ENCODE data around the gene NUCKS1. TPM values are rescaled to one million over a fixed set of nuclear protein-coding genes. Genes with fewer than 3 reads are reported as not detected.

NUCKS1 gene
- total RNA-seq, 5 donors from 2014 or later (not counting 1 experiment from before 2014, with no cell fraction given) = 84.0 to 101 (median 94.6) TPM

DNA sequence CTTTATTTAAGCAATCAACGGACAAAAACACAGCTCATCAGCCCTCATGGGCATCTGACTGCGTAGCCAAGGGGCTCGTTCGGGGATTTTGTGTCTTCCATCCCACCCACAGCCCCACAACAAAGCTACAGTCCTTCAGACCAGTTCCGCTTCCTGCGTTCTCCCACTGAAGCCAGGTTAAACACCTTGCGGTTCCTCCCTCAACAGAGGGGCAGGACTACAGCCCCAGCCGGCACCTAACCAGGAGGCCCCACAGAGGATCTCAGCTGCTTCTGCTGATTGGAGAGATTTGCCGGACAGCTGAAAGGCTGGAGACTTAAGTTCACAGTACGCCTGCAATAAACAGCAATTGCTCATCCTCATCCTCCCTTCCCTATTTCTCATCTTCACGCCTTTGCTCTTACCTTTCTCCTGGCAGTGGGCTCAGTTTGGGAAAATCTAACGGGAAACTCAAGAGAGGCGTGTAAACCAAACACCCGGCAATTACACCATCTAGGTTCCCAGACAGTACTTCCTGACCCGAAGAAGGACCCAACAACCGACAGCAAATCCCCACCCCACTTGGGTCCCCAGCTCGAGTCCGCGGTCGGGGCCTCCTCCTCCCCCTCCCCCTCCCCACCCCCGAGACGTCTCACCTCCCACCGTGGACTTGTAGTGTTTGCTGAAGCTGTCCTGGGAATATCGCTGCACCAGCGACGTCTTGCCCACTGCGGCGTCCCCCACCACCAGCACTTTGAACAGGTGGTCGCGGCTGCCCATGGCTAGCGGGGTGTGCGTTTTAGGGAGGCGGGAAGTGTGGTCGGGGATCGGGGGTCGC is 24.4 kb upstream of the NUCKS1 start:
- H3K27ac Mint-ChIP-seq = peak overlapping the region; percentile 95 to 97

DNA sequence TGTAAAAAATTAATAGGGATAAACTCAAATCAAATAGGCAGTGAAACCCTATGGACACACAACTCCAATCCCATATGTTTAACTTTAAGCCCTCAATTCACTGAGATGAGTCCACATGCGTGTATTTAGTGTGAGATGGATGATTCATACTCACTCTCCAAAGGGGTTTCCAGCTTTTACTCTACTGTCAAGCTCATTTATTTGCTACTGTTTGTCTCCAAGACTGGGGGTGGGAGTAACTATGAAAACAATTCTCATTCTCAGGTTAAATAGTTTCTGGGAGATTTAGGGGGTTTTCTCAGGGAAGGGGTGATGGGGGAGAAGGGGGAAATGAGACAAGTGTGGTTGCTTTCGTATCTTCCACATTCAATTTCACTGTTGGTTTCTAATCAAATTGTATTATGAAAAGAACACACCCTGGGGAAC is 22.6 kb upstream of the NUCKS1 start:
- POLR2A ChIA-PET = interaction anchor here in 1 of 2 donors (0.7 to 1.0 kb wide), 2 partner anchors 27 to 38 kb away, joined by 7 to 8 read pairs; no protein-coding TSS in a partner anchor
- peak in 1 of 35 experiments; percentile 33 for DNase-seq

More for the DNA sequence above, 24.4 kb upstream of the NUCKS1 start:
- 1% methylated on average over 23 of the region's 36 CpGs for WGBS (ENCODE audit: insufficient coverage)
- H3K4me1 Mint-ChIP-seq = peaks cover 47 to 70% (median 64%) of the 10 kb centered on the region in 3 donors
- ChIA-PET POLR2A (interaction anchor here (0.6 to 1.5 kb wide), 8 partner anchors 10 to 161 kb away, joined by 3 to 27 read pairs (median 4); no protein-coding TSS in a partner anchor), CTCF (interaction anchor here (0.6 to 3.4 kb wide), 10 partner anchors 8 to 484 kb away, joined by 3 to 13 read pairs (median 4); partner anchors contain the start of gene ELK4 (in 1 of the 2))
- Histone ChIP-seq H3K36me3 (ENCODE audit: control insufficient read depth in 2 of 2, extremely low read depth in 1 of 2, insufficient read depth in 1 of 2, low read length in 1 of 2) (peaks cover 7 to 16% of the 10 kb centered on the region in 2 donors), H3K9me3 (no peaks in the 10 kb centered on the region), H3K4me3 (ENCODE audit: control insufficient read depth in 1 of 2, extremely low read depth in 1 of 2, low read length in 1 of 2) (peak overlapping the region; percentile 74 to 80), H3K27ac (ENCODE audit: low read length) (peak overlapping the region; percentile 93), H3K27me3 (replicated peaks in 1 of 2; ENCODE audit: control insufficient read depth in 2 of 2, extremely low read depth in 1 of 2, insufficient read depth in 2 of 2, low read length in 1 of 2) (no peaks in the 10 kb centered on the region), H3K4me1 (ENCODE audit: control insufficient read depth in 1 of 2, extremely low read depth in 1 of 2, insufficient read depth in 2 of 2, low read length in 2 of 2) (peaks cover 6 to 43% of the 10 kb centered on the region in 2 experiments)
- H3K4me3 Mint-ChIP-seq = peak overlapping the region; percentile 84 to 92 (median 85)
- no peaks in the 10 kb centered on the region for H3K27me3 Mint-ChIP-seq
- DNase-seq (peak in 32 of 35 experiments; percentile 6 to 67 (median 23)), ATAC-seq (replicated peaks in 1 of 4) (peak; percentile 10 to 34 (median 22))
- peaks cover 14% of the 10 kb centered on the region for H3K36me3 Mint-ChIP-seq
- H3K9me3 Mint-ChIP-seq = no peaks in the 10 kb centered on the region

DNA sequence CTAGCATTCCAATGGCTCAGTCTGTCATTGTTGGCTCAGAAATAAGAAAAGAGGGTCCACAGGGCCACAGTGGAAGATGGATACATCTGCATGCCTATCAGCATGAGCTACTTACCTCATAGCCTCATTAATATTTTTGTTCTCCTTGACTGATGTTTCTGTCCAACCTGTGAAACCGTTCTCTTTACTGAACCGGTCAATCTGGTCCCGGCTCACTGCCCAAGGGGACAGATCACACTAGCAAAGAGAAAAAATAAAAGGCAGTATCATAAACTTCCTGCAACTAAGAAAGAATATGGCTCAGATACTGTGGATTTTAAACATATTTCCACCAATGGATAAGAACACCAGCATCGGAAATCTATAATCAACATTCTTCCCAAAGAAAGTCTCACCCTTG is 20.6 kb upstream of the NUCKS1 start:
- peaks cover 7 to 38% of the 10 kb centered on the region in 2 donors for H3K36me3 ChIP-seq (ENCODE audit: control insufficient read depth in 2 of 2, extremely low read depth in 1 of 2, insufficient read depth in 1 of 2, low read length in 1 of 2)
- CTCF ChIA-PET = no interaction called here
- Mint-ChIP-seq H3K27ac (peak overlapping the region in 1 of 2 donors; percentile 87), H3K36me3 (peaks cover 26% of the 10 kb centered on the region), H3K4me1 (peaks cover 36 to 61% (median 45%) of the 10 kb centered on the region in 3 donors), H3K9me3 (no peaks in the 10 kb centered on the region), H3K4me3 (no peak overlapping the region), H3K27me3 (no peaks in the 10 kb centered on the region)
- H3K9me3 ChIP-seq = no peaks in the 10 kb centered on the region
- ATAC-seq (replicated peaks in 1 of 4) (no peak), DNase-seq (no peak)
- no peaks in the 10 kb centered on the region for H3K27me3 ChIP-seq (replicated peaks in 1 of 2; ENCODE audit: control insufficient read depth in 2 of 2, extremely low read depth in 1 of 2, insufficient read depth in 2 of 2, low read length in 1 of 2)
- H3K27ac ChIP-seq (ENCODE audit: low read length) = peak overlapping the region; percentile 19
- WGBS (ENCODE audit: insufficient coverage) = 96% methylated on average over 4 of the region's 4 CpGs
- peaks cover 4 to 37% of the 10 kb centered on the region in 2 experiments for H3K4me1 ChIP-seq (ENCODE audit: control insufficient read depth in 1 of 2, extremely low read depth in 1 of 2, insufficient read depth in 2 of 2, low read length in 2 of 2)
- POLR2A ChIA-PET = no interaction called here
- no peak overlapping the region for H3K4me3 ChIP-seq (ENCODE audit: control insufficient read depth in 1 of 2, extremely low read depth in 1 of 2, low read length in 1 of 2)

More for the DNA sequence above, 22.6 kb upstream of the NUCKS1 start:
- H3K27ac ChIP-seq (ENCODE audit: low read length) = peak overlapping the region; percentile 93
- peaks cover 6 to 43% of the 10 kb centered on the region in 2 experiments for H3K4me1 ChIP-seq (ENCODE audit: control insufficient read depth in 1 of 2, extremely low read depth in 1 of 2, insufficient read depth in 2 of 2, low read length in 2 of 2)
- H3K27me3 Mint-ChIP-seq = no peaks in the 10 kb centered on the region
- H3K36me3 Mint-ChIP-seq = peaks cover 22% of the 10 kb centered on the region
- H3K4me3 Mint-ChIP-seq = peak overlapping the region in 2 of 3 donors; percentile 47 to 84
- H3K27me3 ChIP-seq (replicated peaks in 1 of 2; ENCODE audit: control insufficient read depth in 2 of 2, extremely low read depth in 1 of 2, insufficient read depth in 2 of 2, low read length in 1 of 2) = no peaks in the 10 kb centered on the region
- peaks cover 7 to 28% of the 10 kb centered on the region in 2 donors for H3K36me3 ChIP-seq (ENCODE audit: control insufficient read depth in 2 of 2, extremely low read depth in 1 of 2, insufficient read depth in 1 of 2, low read length in 1 of 2)
- H3K4me1 Mint-ChIP-seq = peaks cover 46 to 63% (median 56%) of the 10 kb centered on the region in 3 donors
- ATAC-seq (replicated peaks in 1 of 4) = no peak
- H3K4me3 ChIP-seq (ENCODE audit: control insufficient read depth in 1 of 2, extremely low read depth in 1 of 2, low read length in 1 of 2) = no peak overlapping the region
- H3K9me3 Mint-ChIP-seq = no peaks in the 10 kb centered on the region
- H3K27ac Mint-ChIP-seq = peak overlapping the region; percentile 70 to 87
- WGBS (ENCODE audit: insufficient coverage) = no CpG with 5 or more reads among the region's 2 CpGs
- no peaks in the 10 kb centered on the region for H3K9me3 ChIP-seq
- CTCF ChIA-PET = interaction anchor here (0.7 to 3.4 kb wide), 6 partner anchors 10 to 114 kb away, joined by 4 to 13 read pairs (median 5); no protein-coding TSS in a partner anchor

DNA sequence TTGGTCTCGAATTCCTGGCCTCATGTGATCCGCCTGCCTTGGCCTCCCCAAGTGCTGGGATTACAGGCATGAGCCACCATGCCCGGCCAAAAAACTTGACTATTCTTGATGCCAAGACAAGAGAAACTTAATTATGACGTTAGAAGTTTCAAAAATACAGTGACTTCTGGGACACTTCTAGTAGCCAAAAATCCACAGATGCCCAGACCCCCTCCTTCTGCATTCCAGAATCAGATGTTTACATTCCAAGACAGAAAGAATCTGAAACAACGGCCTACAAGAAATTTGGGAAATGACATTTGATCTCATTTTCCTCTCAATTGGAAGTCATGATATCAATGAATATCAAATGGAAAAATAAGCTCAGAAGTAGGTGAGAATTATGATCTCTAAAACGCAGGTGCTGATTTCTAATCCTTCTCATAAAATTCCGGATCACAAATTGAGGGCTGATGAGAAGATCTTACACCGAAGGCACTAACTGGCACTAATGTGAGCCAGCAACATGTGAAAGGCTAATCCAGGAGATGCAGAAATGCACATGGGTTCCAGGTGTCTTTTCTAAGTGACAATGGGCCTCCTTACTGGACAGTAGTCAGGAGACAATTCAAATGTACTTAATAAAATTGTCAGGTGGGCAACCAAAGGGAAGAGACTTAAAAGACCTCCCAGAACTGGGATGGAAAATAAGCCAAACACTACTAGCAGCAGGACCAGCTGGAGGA is 19.8 kb upstream of the NUCKS1 start:
- H3K9me3 Mint-ChIP-seq = no peaks in the 10 kb centered on the region
- H3K36me3 Mint-ChIP-seq = peaks cover 26% of the 10 kb centered on the region
- H3K4me3 Mint-ChIP-seq = no peak overlapping the region
- no peaks in the 10 kb centered on the region for H3K9me3 ChIP-seq
- H3K4me1 Mint-ChIP-seq = peaks cover 32 to 57% (median 39%) of the 10 kb centered on the region in 3 donors
- peaks cover 7 to 38% of the 10 kb centered on the region in 2 donors for H3K36me3 ChIP-seq (ENCODE audit: control insufficient read depth in 2 of 2, extremely low read depth in 1 of 2, insufficient read depth in 1 of 2, low read length in 1 of 2)
- POLR2A ChIA-PET = no interaction called here
- H3K27ac ChIP-seq (ENCODE audit: low read length) = peak overlapping the region; percentile 19
- H3K27ac Mint-ChIP-seq = peak overlapping the region in 1 of 2 donors; percentile 42
- CTCF ChIA-PET = no interaction called here
- H3K4me1 ChIP-seq (ENCODE audit: control insufficient read depth in 1 of 2, extremely low read depth in 1 of 2, insufficient read depth in 2 of 2, low read length in 2 of 2) = peaks cover 4 to 35% of the 10 kb centered on the region in 2 experiments
- no peak overlapping the region for H3K4me3 ChIP-seq (ENCODE audit: control insufficient read depth in 1 of 2, extremely low read depth in 1 of 2, low read length in 1 of 2)
- no peaks in the 10 kb centered on the region for H3K27me3 Mint-ChIP-seq
- DNase-seq (no peak), ATAC-seq (replicated peaks in 1 of 4) (no peak)
- WGBS (ENCODE audit: insufficient coverage) = 95% methylated on average over 7 of the region's 8 CpGs
- no peaks in the 10 kb centered on the region for H3K27me3 ChIP-seq (replicated peaks in 1 of 2; ENCODE audit: control insufficient read depth in 2 of 2, extremely low read depth in 1 of 2, insufficient read depth in 2 of 2, low read length in 1 of 2)

DNA sequence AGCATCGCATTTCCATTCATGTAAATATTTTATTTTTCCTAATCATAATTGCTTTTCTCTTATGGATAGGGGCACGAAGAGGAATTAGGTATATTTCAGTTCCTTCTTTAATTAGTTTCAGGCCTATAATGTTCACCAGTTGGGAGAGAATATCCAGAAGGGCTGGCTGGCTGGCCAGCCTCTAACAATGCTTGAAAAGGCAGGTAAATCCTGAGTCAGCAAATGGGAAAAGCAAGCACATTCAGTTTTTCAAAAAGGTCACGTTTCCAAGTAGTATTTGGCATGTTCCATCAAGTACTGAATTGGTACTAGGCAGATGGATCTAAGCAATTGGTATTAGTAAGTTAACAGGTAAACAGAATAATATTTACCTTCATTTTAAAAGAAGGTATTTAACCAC is 17.3 kb upstream of the NUCKS1 start:
- Histone ChIP-seq H3K9me3 (no peaks in the 10 kb centered on the region), H3K4me3 (ENCODE audit: control insufficient read depth in 1 of 2, extremely low read depth in 1 of 2, low read length in 1 of 2) (no peak overlapping the region), H3K27me3 (replicated peaks in 1 of 2; ENCODE audit: control insufficient read depth in 2 of 2, extremely low read depth in 1 of 2, insufficient read depth in 2 of 2, low read length in 1 of 2) (no peaks in the 10 kb centered on the region), H3K27ac (ENCODE audit: low read length) (no peak overlapping the region), H3K4me1 (ENCODE audit: control insufficient read depth in 1 of 2, extremely low read depth in 1 of 2, insufficient read depth in 2 of 2, low read length in 2 of 2) (peaks cover 4 to 17% of the 10 kb centered on the region in 2 experiments), H3K36me3 (ENCODE audit: control insufficient read depth in 2 of 2, extremely low read depth in 1 of 2, insufficient read depth in 1 of 2, low read length in 1 of 2) (peaks cover 4 to 42% of the 10 kb centered on the region in 2 donors)
- no CpG with 5 or more reads among the region's 3 CpGs for WGBS (ENCODE audit: insufficient coverage)
- ATAC-seq (replicated peaks in 1 of 4) (no peak), DNase-seq (no peak)
- Mint-ChIP-seq H3K27me3 (no peaks in the 10 kb centered on the region), H3K9me3 (no peaks in the 10 kb centered on the region), H3K36me3 (peaks cover 32% of the 10 kb centered on the region), H3K4me1 (peaks cover 11 to 34% (median 14%) of the 10 kb centered on the region in 3 donors), H3K4me3 (no peak overlapping the region), H3K27ac (no peak overlapping the region)
- CTCF ChIA-PET = interaction anchor here in 1 of 2 donors (0.7 kb wide), 1 partner anchor 15 kb away, joined by 3 read pairs; no protein-coding TSS in a partner anchor
- POLR2A ChIA-PET = no interaction called here

DNA sequence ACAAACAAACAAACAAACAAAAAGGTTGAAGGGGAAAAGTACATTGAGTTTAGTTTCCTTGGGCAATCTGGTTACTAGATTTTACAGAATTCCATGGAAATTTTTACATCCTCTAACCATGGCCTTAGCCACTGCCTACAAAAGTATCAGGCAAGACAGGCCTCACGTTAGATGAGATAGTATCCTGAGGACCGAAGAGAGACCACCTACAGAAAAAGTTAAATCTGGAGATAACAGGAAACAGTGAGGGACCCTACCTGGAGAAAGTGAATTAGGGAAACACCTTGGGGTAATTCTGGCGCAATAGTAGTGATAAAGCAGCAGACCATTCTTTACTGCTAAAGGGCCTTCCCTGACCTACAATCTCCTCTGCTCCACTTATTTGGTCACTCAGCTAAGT is 16.6 kb upstream of the NUCKS1 start:
- POLR2A ChIA-PET = no interaction called here
- no peak overlapping the region for H3K4me3 ChIP-seq (ENCODE audit: control insufficient read depth in 1 of 2, extremely low read depth in 1 of 2, low read length in 1 of 2)
- H3K27me3 ChIP-seq (replicated peaks in 1 of 2; ENCODE audit: control insufficient read depth in 2 of 2, extremely low read depth in 1 of 2, insufficient read depth in 2 of 2, low read length in 1 of 2) = no peaks in the 10 kb centered on the region
- Mint-ChIP-seq H3K4me1 (peaks cover 4 to 27% (median 7%) of the 10 kb centered on the region in 3 donors), H3K27ac (peak overlapping the region in 1 of 2 donors; percentile 49), H3K4me3 (no peak overlapping the region), H3K36me3 (peaks cover 32% of the 10 kb centered on the region), H3K27me3 (no peaks in the 10 kb centered on the region), H3K9me3 (no peaks in the 10 kb centered on the region)
- no CpG with 5 or more reads among the region's 3 CpGs for WGBS (ENCODE audit: insufficient coverage)
- H3K36me3 ChIP-seq (ENCODE audit: control insufficient read depth in 2 of 2, extremely low read depth in 1 of 2, insufficient read depth in 1 of 2, low read length in 1 of 2) = peaks cover 4 to 40% of the 10 kb centered on the region in 2 donors
- CTCF ChIA-PET = interaction anchor here in 1 of 2 donors (1.0 kb wide), 1 partner anchor 111 kb away, joined by 3 read pairs; no protein-coding TSS in a partner anchor
- H3K27ac ChIP-seq (ENCODE audit: low read length) = no peak overlapping the region
- ATAC-seq (replicated peaks in 1 of 4) = no peak
- peaks cover 2 to 11% of the 10 kb centered on the region in 2 experiments for H3K4me1 ChIP-seq (ENCODE audit: control insufficient read depth in 1 of 2, extremely low read depth in 1 of 2, insufficient read depth in 2 of 2, low read length in 2 of 2)
- DNase-seq = no peak
- H3K9me3 ChIP-seq = no peaks in the 10 kb centered on the region

Measured in T-cell (primary cell).